ENCODE results near the gene CCNE1. TPM values are rescaled to one million over a fixed set of nuclear protein-coding genes. Genes with fewer than 3 reads are reported as not detected.

The CCNE1 gene
- total RNA-seq, 1 experiment from 2014 or later: 20.1 TPM

- H2AFZ ChIP-seq (ENCODE audit: low read length): no peak overlapping the region
- no peak overlapping the region for H3K9ac ChIP-seq (ENCODE audit: low read length)
- no peaks in the 10 kb centered on the region for H3K27me3 ChIP-seq (ENCODE audit: low read length)
- H3K4me1 ChIP-seq (ENCODE audit: low read length): peaks cover 17% of the 10 kb centered on the region
- H4K20me1 ChIP-seq (ENCODE audit: insufficient read depth, low read depth, low read length): 0 out of 2 replicates have a peak, but pooled peaks cover 5% of the 10 kb centered on the region
- H3K9me3 ChIP-seq (ENCODE audit: low read length): no peaks in the 10 kb centered on the region
- H3K4me2 ChIP-seq (ENCODE audit: low read depth, low read length, poor library complexity, severe bottlenecking): no peak overlapping the region
- no peaks in the 10 kb centered on the region for H3K9me2 ChIP-seq (replicated peaks; ENCODE audit: insufficient read depth, low read length)
- no peak overlapping the region for H3K27ac ChIP-seq (ENCODE audit: low read length)
- no peak for DNase-seq
- no peaks in the 10 kb centered on the region for H3K36me3 ChIP-seq (ENCODE audit: insufficient read depth, low read length)
- H3K4me3 ChIP-seq (ENCODE audit: low read length): no peak overlapping the region
- H3K79me2 ChIP-seq (ENCODE audit: low read length): no peaks in the 10 kb centered on the region
Measured at GRCh38 chr19:29831686-29832085, 19.9 kb downstream of the CCNE1 start.

- H3K27ac ChIP-seq (ENCODE audit: low read length): no peak overlapping the region
- H3K9ac ChIP-seq (ENCODE audit: low read length): no peak overlapping the region
- H3K4me2 ChIP-seq (ENCODE audit: low read depth, low read length, poor library complexity, severe bottlenecking): no peak overlapping the region
- 0 out of 2 replicates have a peak, but pooled peaks cover 5% of the 10 kb centered on the region for H4K20me1 ChIP-seq (ENCODE audit: insufficient read depth, low read depth, low read length)
- no peaks in the 10 kb centered on the region for H3K36me3 ChIP-seq (ENCODE audit: insufficient read depth, low read length)
- no peaks in the 10 kb centered on the region for H3K9me3 ChIP-seq (ENCODE audit: low read length)
- no peak overlapping the region for H3K4me3 ChIP-seq (ENCODE audit: low read length)
- no peak for DNase-seq
- H3K9me2 ChIP-seq (replicated peaks; ENCODE audit: insufficient read depth, low read length): no peaks in the 10 kb centered on the region
- H3K27me3 ChIP-seq (ENCODE audit: low read length): no peaks in the 10 kb centered on the region
- no peaks in the 10 kb centered on the region for H3K79me2 ChIP-seq (ENCODE audit: low read length)
- H3K4me1 ChIP-seq (ENCODE audit: low read length): peaks cover 23% of the 10 kb centered on the region
- H2AFZ ChIP-seq (ENCODE audit: low read length): no peak overlapping the region
Measured at GRCh38 chr19:29832801-29833200, 21.0 kb downstream of the CCNE1 start.

DNA sequence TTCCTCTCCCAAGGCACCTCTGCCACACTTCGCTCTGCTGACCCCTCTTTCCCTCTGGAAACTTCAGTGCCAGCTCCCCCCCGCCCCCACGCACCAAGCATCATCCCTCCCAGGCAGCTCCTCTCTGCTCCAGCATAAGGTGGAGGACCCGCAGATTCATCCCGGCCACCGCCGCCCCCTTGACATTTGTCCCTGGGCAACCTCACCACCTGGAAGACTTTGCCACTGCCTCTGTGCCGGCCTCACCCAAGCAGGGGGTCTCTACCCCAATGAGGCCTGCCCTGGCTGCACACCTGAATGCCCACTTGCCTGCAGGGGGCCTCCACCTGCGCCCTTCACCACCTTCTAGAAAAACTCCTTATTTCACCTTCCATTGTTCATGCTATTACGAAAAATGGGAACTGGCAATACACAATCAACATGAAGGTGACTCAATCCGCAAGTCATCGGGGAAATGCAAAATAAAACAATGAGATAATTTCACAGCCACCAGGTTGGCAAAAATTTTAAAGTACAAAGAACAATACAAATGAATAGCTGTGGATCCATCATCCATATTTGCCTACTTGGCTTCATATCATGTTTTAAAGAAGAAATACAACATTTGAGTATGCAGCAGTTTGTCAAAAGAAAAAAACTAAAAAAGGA, 21.9 kb downstream of the CCNE1 start:
- Histone ChIP-seq H3K4me1 (ENCODE audit: low read length) (peaks cover 23% of the 10 kb centered on the region), H4K20me1 (ENCODE audit: insufficient read depth, low read depth, low read length) (0 out of 2 replicates have a peak, but pooled peaks cover 5% of the 10 kb centered on the region), H3K36me3 (ENCODE audit: insufficient read depth, low read length) (no peaks in the 10 kb centered on the region), H3K9me3 (ENCODE audit: low read length) (no peaks in the 10 kb centered on the region), H3K4me3 (ENCODE audit: low read length) (no peak overlapping the region), H3K9ac (ENCODE audit: low read length) (no peak overlapping the region), H3K4me2 (ENCODE audit: low read depth, low read length, poor library complexity, severe bottlenecking) (no peak overlapping the region), H3K27me3 (ENCODE audit: low read length) (no peaks in the 10 kb centered on the region), H3K79me2 (ENCODE audit: low read length) (no peaks in the 10 kb centered on the region), H3K27ac (ENCODE audit: low read length) (no peak overlapping the region), H3K9me2 (replicated peaks; ENCODE audit: insufficient read depth, low read length) (no peaks in the 10 kb centered on the region), H2AFZ (ENCODE audit: low read length) (no peak overlapping the region)
- no peak for DNase-seq

DNA sequence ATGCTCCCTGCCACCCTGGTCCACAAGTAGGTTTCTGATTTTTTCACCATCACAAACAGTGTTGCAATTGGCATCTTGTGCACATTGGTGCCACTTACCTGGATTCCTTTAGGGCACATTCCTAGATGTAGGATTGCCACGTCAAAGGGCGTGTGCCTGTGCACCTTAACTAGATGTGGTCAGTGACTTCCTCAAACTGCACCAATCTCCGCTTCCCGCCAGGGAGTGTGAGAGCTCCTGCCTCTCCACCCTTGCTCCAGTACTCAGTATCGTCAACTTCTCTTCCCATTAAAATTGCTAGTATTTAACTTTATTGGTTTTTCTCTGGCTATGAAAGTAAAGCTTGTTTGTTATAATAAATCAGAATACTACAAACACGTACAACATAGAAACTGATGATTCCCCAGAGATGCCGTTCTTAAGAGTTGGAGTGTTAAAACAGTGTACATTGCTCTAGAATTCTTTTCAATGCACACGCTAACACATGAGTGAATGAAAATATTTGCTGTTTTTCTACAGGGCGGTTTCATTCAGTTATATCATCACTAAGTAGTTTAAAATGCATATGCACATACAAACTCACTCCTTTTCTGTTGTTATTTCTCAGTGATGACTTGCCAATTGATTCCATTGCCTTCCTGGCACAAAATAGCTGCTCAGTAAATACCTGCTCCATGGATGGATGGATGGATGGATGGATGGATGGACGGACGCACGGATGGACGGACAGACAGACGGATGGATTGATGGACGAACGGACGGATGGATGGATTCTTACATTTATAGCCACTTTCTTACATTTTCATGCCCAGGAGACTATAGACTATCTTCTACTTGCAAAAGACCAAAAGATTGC, 23.4 kb downstream of the CCNE1 start:
- no peaks in the 10 kb centered on the region for H3K79me2 ChIP-seq (ENCODE audit: low read length)
- no peak overlapping the region for H3K4me2 ChIP-seq (ENCODE audit: low read depth, low read length, poor library complexity, severe bottlenecking)
- H3K27ac ChIP-seq (ENCODE audit: low read length): no peak overlapping the region
- 0 out of 2 replicates have a peak, but pooled peaks cover 5% of the 10 kb centered on the region for H4K20me1 ChIP-seq (ENCODE audit: insufficient read depth, low read depth, low read length)
- H3K9me2 ChIP-seq (replicated peaks; ENCODE audit: insufficient read depth, low read length): no peaks in the 10 kb centered on the region
- no peaks in the 10 kb centered on the region for H3K36me3 ChIP-seq (ENCODE audit: insufficient read depth, low read length)
- no peaks in the 10 kb centered on the region for H3K27me3 ChIP-seq (ENCODE audit: low read length)
- no peak overlapping the region for H3K9ac ChIP-seq (ENCODE audit: low read length)
- H3K9me3 ChIP-seq (ENCODE audit: low read length): no peaks in the 10 kb centered on the region
- no peak for DNase-seq
- H2AFZ ChIP-seq (ENCODE audit: low read length): no peak overlapping the region
- H3K4me1 ChIP-seq (ENCODE audit: low read length): peaks cover 18% of the 10 kb centered on the region
- H3K4me3 ChIP-seq (ENCODE audit: low read length): no peak overlapping the region

- no peaks in the 10 kb centered on the region for H4K20me1 ChIP-seq (ENCODE audit: insufficient read depth, low read depth, low read length)
- H3K4me2 ChIP-seq (ENCODE audit: low read depth, low read length, poor library complexity, severe bottlenecking): no peak overlapping the region
- H3K9me3 ChIP-seq (ENCODE audit: low read length): no peaks in the 10 kb centered on the region
- H2AFZ ChIP-seq (ENCODE audit: low read length): no peak overlapping the region
- no peaks in the 10 kb centered on the region for H3K9me2 ChIP-seq (replicated peaks; ENCODE audit: insufficient read depth, low read length)
- H3K4me3 ChIP-seq (ENCODE audit: low read length): no peak overlapping the region
- DNase-seq: no peak
- H3K36me3 ChIP-seq (ENCODE audit: insufficient read depth, low read length): no peaks in the 10 kb centered on the region
- H3K27me3 ChIP-seq (ENCODE audit: low read length): no peaks in the 10 kb centered on the region
- no peaks in the 10 kb centered on the region for H3K79me2 ChIP-seq (ENCODE audit: low read length)
- H3K9ac ChIP-seq (ENCODE audit: low read length): no peak overlapping the region
- peaks cover 14% of the 10 kb centered on the region for H3K4me1 ChIP-seq (ENCODE audit: low read length)
- no peak overlapping the region for H3K27ac ChIP-seq (ENCODE audit: low read length)
Measured at GRCh38 chr19:29836409-29836825, 24.6 kb downstream of the CCNE1 start.

- no peak overlapping the region for H2AFZ ChIP-seq (ENCODE audit: low read length)
Measured at GRCh38 chr19:29837448-29837981, 25.7 kb downstream of the CCNE1 start.

DNA sequence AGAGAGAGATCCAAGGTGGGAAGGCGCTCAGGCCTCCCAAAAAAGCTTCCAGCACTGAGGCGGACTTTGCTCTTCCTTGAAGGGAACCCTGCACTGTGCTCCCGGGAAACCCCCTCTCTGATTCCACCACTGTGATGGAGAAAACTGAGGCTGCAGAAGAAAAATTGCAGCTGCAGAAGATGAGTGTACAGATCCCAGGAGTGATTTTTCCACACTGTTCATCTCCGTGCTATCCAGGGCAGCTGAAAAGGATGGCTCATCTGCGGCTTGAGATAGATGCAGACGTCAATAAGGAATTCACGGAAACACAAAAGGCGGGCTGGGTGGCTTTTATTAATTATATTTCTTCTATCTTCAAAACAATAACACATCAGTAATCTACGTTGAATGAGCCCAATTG, 26.2 kb downstream of the CCNE1 start:
- Histone ChIP-seq H3K4me2 (ENCODE audit: low read depth, low read length, poor library complexity, severe bottlenecking) (no peak overlapping the region), H2AFZ (ENCODE audit: low read length) (no peak overlapping the region), H3K4me1 (ENCODE audit: low read length) (peaks cover 14% of the 10 kb centered on the region), H3K36me3 (ENCODE audit: insufficient read depth, low read length) (no peaks in the 10 kb centered on the region), H3K9me3 (ENCODE audit: low read length) (no peaks in the 10 kb centered on the region), H3K27ac (ENCODE audit: low read length) (no peak overlapping the region), H3K4me3 (ENCODE audit: low read length) (no peak overlapping the region), H3K9me2 (replicated peaks; ENCODE audit: insufficient read depth, low read length) (no peaks in the 10 kb centered on the region), H4K20me1 (ENCODE audit: insufficient read depth, low read depth, low read length) (no peaks in the 10 kb centered on the region), H3K27me3 (ENCODE audit: low read length) (no peaks in the 10 kb centered on the region), H3K9ac (ENCODE audit: low read length) (no peak overlapping the region), H3K79me2 (ENCODE audit: low read length) (no peaks in the 10 kb centered on the region)
- DNase-seq: no peak

More at GRCh38 chr19:29837448-29837981, 25.7 kb downstream of the CCNE1 start:
- H3K4me2 ChIP-seq (ENCODE audit: low read depth, low read length, poor library complexity, severe bottlenecking): no peak overlapping the region
- peaks cover 14% of the 10 kb centered on the region for H3K4me1 ChIP-seq (ENCODE audit: low read length)
- H3K27ac ChIP-seq (ENCODE audit: low read length): no peak overlapping the region
- no peaks in the 10 kb centered on the region for H3K9me3 ChIP-seq (ENCODE audit: low read length)
- H3K9ac ChIP-seq (ENCODE audit: low read length): no peak overlapping the region
- no peak overlapping the region for H3K4me3 ChIP-seq (ENCODE audit: low read length)
- DNase-seq: no peak
- no peaks in the 10 kb centered on the region for H3K9me2 ChIP-seq (replicated peaks; ENCODE audit: insufficient read depth, low read length)
- no peaks in the 10 kb centered on the region for H3K36me3 ChIP-seq (ENCODE audit: insufficient read depth, low read length)
- H3K79me2 ChIP-seq (ENCODE audit: low read length): no peaks in the 10 kb centered on the region
- H4K20me1 ChIP-seq (ENCODE audit: insufficient read depth, low read depth, low read length): no peaks in the 10 kb centered on the region
- no peaks in the 10 kb centered on the region for H3K27me3 ChIP-seq (ENCODE audit: low read length)
